Activated gamma-delta T cell treated with Interleukin-2 at 50 U/mL for 16 hours (primary cell): ENCODE results near the gene ZNF3.

ENCODE experiments used
- DNase-seq: peaks from one replicate; pipeline ENCODE4 v3.0.0-alpha.2; 2020

ZNF3 gene

GRCh38 chr7:100107890-100108289, 26.4 kb upstream of the ZNF3 start:
- DNase-seq, result no peak

- no peak for DNase-seq
Observed at GRCh38 chr7:100107125-100107737, 25.7 kb upstream of the ZNF3 start.

- DNase-seq, result no peak
Observed at GRCh38 chr7:100106633-100107032, 25.1 kb upstream of the ZNF3 start.

GRCh38 chr7:100105534-100105933, 24.0 kb upstream of the ZNF3 start:
- DNase-seq, result no peak

GRCh38 chr7:100102950-100103840, 21.7 kb upstream of the ZNF3 start:
- no peak for DNase-seq

- peak; percentile 96 for DNase-seq
Observed at GRCh38 chr7:100101016-100101862, 19.7 kb upstream of the ZNF3 start, which contains the start of the genes AP4M1 and MCM7. Gene AP4M1, plus strand, starts transcription at chr7:100101643. Its CDS starts 72 bp downstream, at chr7:100101715. Gene MCM7, minus strand, starts transcription at chr7:100101397. Its CDS starts 103 bp downstream, at chr7:100101294.

GRCh38 chr7:100100420-100101015, 19.0 kb upstream of the ZNF3 start:
- peak; percentile 83 for DNase-seq

- no peak for DNase-seq
Observed at GRCh38 chr7:100099452-100099851, 17.9 kb upstream of the ZNF3 start.

- no peak for DNase-seq
Observed at GRCh38 chr7:100098913-100099312, 17.4 kb upstream of the ZNF3 start.

- DNase-seq, result no peak
Observed at GRCh38 chr7:100095704-100096103, 14.2 kb upstream of the ZNF3 start.

GRCh38 chr7:100095289-100095688, 13.8 kb upstream of the ZNF3 start:
- no peak for DNase-seq

GRCh38 chr7:100093925-100094486, 12.5 kb upstream of the ZNF3 start:
- no peak for DNase-seq

- DNase-seq, result no peak
Observed at GRCh38 chr7:100093498-100093897, 12.0 kb upstream of the ZNF3 start.

- no peak for DNase-seq
Observed at GRCh38 chr7:100093054-100093453, 11.5 kb upstream of the ZNF3 start.

- no peak for DNase-seq
Observed at GRCh38 chr7:100091411-100092181, 10.1 kb upstream of the ZNF3 start.

GRCh38 chr7:100090527-100091410, 9.2 kb upstream of the ZNF3 start:
- no peak for DNase-seq

- DNase-seq, result no peak
Observed at GRCh38 chr7:100089458-100090196, 8.1 kb upstream of the ZNF3 start.

GRCh38 chr7:100088621-100089457, 7.3 kb upstream of the ZNF3 start, which contains the start of gene COPS6:
Gene COPS6, plus strand, starts transcription at chr7:100088969. Its CDS starts 22 bp downstream, at chr7:100088991.
- peak; percentile 86 for DNase-seq
